GM15510 (cell line): ENCODE data around the gene OR7A5.

Experiments
- POLR2A ChIP-seq: IDR thresholded peaks from 3 replicates; pipeline ENCODE4 v1.6.1; 2011; ENCODE audit warnings: borderline replicate concordance; ENCODE audit not compliant: insufficient read length; ENCODE audit errors: extremely low read depth

Gene OR7A5

DNA sequence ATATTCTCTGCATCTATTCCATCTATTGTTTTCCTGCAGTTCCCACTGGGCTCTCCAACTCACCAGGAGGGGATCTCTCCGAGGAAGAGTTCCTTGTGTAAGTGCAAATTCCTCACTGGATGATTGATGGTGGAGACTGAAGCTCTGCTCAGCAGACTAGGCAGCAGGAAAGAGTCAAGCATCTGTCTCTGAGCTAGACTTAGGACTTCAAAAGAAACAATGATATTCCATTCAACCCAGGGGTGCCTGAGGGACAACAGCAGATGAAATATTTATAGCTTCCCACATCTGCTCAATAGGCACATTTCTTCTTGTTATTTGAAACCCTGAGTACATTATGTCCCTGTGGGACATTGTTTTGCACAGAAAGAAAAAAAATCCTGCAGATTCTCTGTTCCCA is at the start of gene OR7A5, which contains the start of gene OR7C1:
OR7A5 (minus strand) TSS at position 175 of the 400 bp plus-strand sequence. CDS start 6,944 bp downstream, outside the sequence.
OR7C1 (minus strand) TSS at position 175 of the 400 bp plus-strand sequence. CDS start 35,049 bp downstream, outside the sequence.
- no peak for TF ChIP-seq POLR2A

- TF ChIP-seq POLR2A: no peak
Observed at GRCh38 chr19:14871619-14872230, 36.7 kb upstream of the OR7A5 start.

DNA sequence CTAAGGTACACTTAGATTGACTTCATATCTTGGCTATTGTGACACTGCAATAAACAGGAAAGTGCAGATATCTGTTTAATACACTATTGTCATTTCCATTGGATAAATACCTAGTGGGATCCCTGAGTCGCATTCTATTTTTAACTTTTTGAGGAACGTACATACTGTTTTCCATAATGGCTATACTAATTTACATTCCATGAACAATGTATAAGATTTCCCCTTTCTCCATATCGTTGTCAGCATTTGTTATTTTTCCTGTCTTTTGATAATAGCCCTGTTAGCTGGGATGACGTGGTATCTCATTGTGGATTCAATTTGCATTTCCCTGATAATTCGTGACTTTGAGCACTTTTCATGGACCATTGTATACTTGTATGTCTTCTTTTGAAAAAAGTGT is 33.5 kb upstream of the OR7A5 start:
- TF ChIP-seq POLR2A: no peak

GRCh38 chr19:14848822-14849221 is 13.8 kb upstream of the OR7A5 start, which contains the start of gene OR7A10:
Gene OR7A10 (minus strand): TSS chr19:14848922. CDS start chr19:14841877, 7,045 bp downstream.
- TF ChIP-seq POLR2A: no peak

- TF ChIP-seq POLR2A: no peak
Observed at GRCh38 chr19:14843578-14843977, 8.6 kb upstream of the OR7A5 start.

DNA sequence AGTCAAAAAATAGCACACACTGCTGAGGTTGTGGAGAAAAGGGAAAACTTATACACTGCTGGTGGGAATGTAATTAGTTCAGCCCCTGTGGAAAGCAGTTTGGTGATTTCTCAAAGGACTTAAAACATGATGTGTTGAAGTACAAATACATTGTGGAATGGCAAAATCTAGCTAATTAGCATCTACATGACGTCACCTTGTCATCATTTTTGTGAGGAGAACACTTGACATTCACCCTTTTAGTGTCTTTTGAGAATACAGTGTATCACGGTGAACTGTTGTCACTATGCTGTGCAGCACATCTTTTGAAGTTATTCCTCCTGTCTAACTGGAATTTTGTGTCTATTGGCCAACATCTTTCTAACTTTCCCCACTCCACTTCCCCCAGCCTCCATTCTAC is 8.2 kb upstream of the OR7A5 start:
- TF ChIP-seq POLR2A: no peak

GRCh38 chr19:14840206-14840605 is 5.2 kb upstream of the OR7A5 start:
- no peak for TF ChIP-seq POLR2A

DNA sequence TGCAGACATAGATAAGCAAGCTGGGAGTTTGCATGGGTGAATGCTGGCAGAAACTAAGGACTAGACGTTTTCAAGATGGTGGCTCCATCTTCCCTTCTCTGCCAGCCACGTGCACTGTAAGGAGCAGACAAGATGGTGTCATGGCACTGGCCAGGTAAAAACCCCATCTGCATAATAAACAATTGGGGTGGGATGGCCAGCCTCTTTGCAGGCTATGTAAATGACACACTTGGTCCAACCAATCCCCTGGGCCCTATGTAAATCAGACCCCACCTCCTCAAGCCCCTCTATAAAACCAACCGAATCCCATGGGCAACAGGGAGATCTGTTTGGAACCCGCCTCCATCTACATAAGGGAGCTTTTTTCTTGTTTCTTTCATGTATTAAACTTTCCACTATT is 2.4 kb upstream of the OR7A5 start:
- no peak for TF ChIP-seq POLR2A

- no peak for TF ChIP-seq POLR2A
Observed at GRCh38 chr19:14830702-14831101, 4.3 kb downstream of the OR7A5 start.

DNA sequence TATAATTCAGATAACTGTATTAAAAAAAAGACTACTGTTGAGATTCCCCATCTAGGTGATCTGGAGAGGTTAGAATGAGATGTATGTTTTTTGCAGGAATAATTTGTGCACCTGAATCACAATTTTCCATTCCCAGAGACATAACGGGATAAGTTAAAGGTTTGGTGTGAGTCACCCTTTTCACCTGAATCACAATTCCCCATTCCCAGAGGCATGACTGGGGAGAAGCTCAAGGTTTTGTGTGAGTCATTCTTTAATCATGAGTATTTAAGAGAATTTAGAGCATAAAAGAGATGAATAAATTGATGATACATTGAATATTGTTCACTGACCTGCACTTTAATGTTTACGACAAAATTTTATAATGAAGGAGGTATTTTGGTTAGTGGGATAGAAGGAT is 9.0 kb downstream of the OR7A5 start:
- TF ChIP-seq POLR2A: no peak

DNA sequence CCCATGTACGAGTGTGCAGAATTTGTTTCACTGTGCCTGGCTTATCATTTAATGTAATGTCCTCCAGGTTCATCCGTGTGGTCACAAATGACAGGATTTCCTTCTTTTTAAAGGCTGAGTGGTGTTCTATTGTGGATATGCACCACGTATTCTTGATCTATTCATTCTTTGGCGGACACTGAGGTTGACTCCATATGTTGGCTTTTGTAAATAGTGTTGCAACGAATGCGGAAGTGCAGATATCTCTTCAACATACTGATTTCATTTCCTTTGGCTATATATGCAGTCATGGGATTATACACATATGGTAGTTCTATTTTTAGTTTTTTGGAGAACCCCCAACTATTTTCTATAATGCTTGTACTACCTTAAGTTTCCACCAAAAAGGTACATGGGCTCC is 13.0 kb downstream of the OR7A5 start:
- no peak for TF ChIP-seq POLR2A

DNA sequence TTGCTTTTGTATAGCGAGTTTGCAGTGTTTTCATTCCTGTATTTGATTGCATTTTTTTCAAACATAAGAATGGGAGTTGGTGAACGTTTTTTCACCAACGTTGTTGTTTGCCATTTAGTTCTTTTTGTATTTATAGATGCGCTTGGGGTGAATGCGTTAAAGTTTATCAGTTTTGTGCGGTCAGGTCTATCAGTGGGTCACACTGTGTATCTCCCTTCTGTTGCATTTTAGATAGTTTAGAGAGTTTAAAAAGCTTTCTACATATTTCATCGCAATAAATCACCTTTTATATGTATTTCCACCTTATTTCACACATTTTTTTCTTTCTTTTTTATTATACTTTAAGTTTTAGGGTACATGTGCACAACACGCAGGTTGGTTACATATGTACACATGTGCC is 16.4 kb downstream of the OR7A5 start:
- no peak for TF ChIP-seq POLR2A

DNA sequence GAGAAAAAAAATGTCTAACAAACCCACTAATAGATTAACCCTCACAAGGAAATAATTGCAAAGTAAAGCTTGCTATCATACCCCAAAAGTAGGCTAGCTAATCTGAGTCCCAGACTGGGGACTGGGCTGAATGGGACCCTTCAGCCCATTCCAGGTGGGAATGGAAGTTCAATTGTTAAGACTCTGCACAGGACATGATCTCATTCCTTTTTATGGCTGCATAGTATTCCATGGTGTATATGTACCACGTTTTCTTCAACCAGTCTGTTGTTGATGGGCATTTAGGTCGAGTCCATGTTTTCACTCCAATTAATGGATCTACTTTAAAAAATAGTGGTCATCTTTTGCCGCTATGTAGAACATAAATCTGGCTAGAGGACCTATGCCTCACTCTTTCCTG is 17.9 kb downstream of the OR7A5 start:
- TF ChIP-seq POLR2A: no peak

GRCh38 chr19:14814982-14815652 is 19.9 kb downstream of the OR7A5 start:
- TF ChIP-seq POLR2A: no peak

DNA sequence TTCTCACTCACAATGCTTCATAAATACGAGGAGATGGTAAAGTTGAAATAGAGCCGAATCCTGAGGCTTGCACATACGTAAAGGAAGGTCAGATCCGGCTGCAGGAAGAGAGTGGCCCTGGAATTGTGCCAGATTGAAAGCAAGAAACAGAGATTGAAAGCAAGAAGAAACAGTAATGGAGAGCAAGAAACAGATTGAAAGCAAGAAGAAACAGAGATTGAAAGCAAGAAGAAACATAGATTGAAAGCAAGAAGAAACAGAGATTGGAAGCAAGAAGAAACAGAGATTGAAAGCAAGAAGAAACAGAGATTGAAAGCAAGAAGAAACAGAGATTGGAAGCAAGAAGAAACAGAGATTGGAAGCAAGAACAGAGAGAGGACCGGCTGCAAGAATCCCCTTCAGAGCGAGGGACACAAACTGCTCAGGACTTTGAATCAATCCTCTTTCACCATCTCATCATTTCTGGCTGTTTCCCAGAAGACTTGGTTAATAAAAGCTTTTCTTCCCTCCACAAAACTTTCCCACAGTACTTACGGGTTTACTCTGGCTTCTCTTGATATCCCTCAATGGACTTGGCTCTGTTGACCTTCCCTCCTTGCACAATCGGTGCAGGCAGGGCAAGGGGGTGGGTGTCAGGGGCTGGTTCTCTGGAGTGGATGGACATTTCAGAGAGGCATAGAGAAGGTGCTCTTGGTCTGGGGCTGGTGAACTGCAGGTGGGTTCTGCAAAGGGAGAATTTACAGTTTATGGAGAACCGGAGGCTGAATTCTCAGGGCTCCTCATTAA is 25.5 kb downstream of the OR7A5 start:
- TF ChIP-seq POLR2A: no peak

GRCh38 chr19:14804765-14805164 is 30.2 kb downstream of the OR7A5 start:
- TF ChIP-seq POLR2A: no peak

- no peak for TF ChIP-seq POLR2A
Observed at GRCh38 chr19:14798760-14799159, 36.2 kb downstream of the OR7A5 start.

GRCh38 chr19:14796021-14796420 is 39.0 kb downstream of the OR7A5 start:
- no peak for TF ChIP-seq POLR2A
